Heart left ventricle (tissue), 13 donors: ENCODE measurements around the gene SLC9C2.
"Not testable (repeated sequence)": the region's sequence is repeated elsewhere in the genome, so short reads cannot be mapped to it uniquely, and the experiment has no call there.

Experiments used
- POLR2A ChIP-seq, 2 donors: fragments of 450-650 bp; IDR thresholded peaks; one replicate each; pipeline ENCODE4 v1.6.1; 2017; ENCODE audit warnings: antibody characterized with exemption in 2 of 2, mild to moderate bottlenecking in 2 of 2, moderate library complexity in 2 of 2
- TF ChIP-seq, protein P1 (sequence below), 12 donors: fragments of 200-600 bp; sonication (generic) in 4 of 12; IDR thresholded peaks; one replicate each; pipeline versions ENCODE4 v1.5.0 to v1.8.0; 2018 to 2022; ENCODE audit warnings: antibody characterized with exemption in 12 of 12, mild to moderate bottlenecking in 5 of 12
- donor health status: ischemic (EF 13 %, LVEDD 7.1; RV severe dilation, severe dysfunction).
- donor health status: DM: no; HTN: yes; CAD: no.
- donor health status: DM: no; HTN: no; CAD: no.
- donor health status: ischemic (EF 25% LVEDD 6.9; RV normal size, moderate dysfunction).
- donor health status: ischemic (EF 25% LVEDD 5.7; RV mildly dilated, moderate dysfunction).
- donor health status: ischemic (EF 35%, LVEDD 5.7; RV mildly dilated, moderate dysfunction).
- donor health status: nonischemic (EF 11% LVEDD 7.7; RV severe dilation, severe dysfunction).
- donor health status: DM: yes; HTN: yes; CAD: no.
- donor health status: PGD.
- donor health status: ischemic (EF 29% LVEDD 5.4; RV normal size, mild dysfunction).
- donor health status: nonischemic (EF 23%, LVEDD 6.1; RV moderate dilation, normal function).

- not testable (repeated sequence) for TF ChIP-seq POLR2A (IDR thresholded peaks at IDR 0.05)
- TF ChIP-seq, protein P1, sequence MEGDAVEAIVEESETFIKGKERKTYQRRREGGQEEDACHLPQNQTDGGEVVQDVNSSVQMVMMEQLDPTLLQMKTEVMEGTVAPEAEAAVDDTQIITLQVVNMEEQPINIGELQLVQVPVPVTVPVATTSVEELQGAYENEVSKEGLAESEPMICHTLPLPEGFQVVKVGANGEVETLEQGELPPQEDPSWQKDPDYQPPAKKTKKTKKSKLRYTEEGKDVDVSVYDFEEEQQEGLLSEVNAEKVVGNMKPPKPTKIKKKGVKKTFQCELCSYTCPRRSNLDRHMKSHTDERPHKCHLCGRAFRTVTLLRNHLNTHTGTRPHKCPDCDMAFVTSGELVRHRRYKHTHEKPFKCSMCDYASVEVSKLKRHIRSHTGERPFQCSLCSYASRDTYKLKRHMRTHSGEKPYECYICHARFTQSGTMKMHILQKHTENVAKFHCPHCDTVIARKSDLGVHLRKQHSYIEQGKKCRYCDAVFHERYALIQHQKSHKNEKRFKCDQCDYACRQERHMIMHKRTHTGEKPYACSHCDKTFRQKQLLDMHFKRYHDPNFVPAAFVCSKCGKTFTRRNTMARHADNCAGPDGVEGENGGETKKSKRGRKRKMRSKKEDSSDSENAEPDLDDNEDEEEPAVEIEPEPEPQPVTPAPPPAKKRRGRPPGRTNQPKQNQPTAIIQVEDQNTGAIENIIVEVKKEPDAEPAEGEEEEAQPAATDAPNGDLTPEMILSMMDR (IDR thresholded peaks at IDR 0.05): not testable (repeated sequence)
Measured at GRCh38 chr1:173613086-173613485, 10.2 kb upstream of the SLC9C2 start.
